Measurements from ENCODE around the gene SMURF2. TPM values are rescaled to one million over a fixed set of nuclear protein-coding genes. Genes with fewer than 3 reads are reported as not detected.

SMURF2 gene
- total and polyA plus RNA-seq, 9 of the 15 experiments (the other 6 are each of a cell fraction or from before 2014, with no cell fraction given): 3.8 to 22.0 (median 14.8) TPM

GRCh38 chr17:64599187-64599676 lies 62.9 kb downstream of the SMURF2 start (continued):
- TF ChIP-seq HMGN3 (IDR thresholded peaks at IDR 0.05; ENCODE audit: borderline replicate concordance, extremely low read depth, insufficient read length, low read depth, low read length) (no peak), SMAD3 (CRISPR knock-in tag; conservative IDR thresholded peaks at IDR 0.05) (no peak), HDAC6 (IDR thresholded peaks at IDR 0.05; ENCODE audit: low read depth, low read length) (no peak), FOXK1 (CRISPR knock-in tag; IDR thresholded peaks at IDR 0.05; ENCODE audit: borderline replicate concordance) (no peak), ETV6 (IDR thresholded peaks at IDR 0.05; ENCODE audit: borderline replicate concordance in 1 of 2, low read depth in 2 of 2, low read length in 1 of 2) (0 out of 4 replicates have a peak, but pooled peaks of 1 of the 2 experiments have one; percentile 10), ETV6 (CRISPR knock-in tag; IDR thresholded peaks at IDR 0.05; ENCODE audit: borderline replicate concordance) (no peak), PPARD (CRISPR knock-in tag; IDR thresholded peaks at IDR 0.05) (no peak), SAFB2 (IDR thresholded peaks at IDR 0.05; ENCODE audit: borderline replicate concordance, low read depth, low read length, severe bottlenecking) (no peak), ZNF407 (IDR thresholded peaks at IDR 0.05; ENCODE audit: low read depth) (no peak), E2F6 (IDR thresholded peaks at IDR 0.05; ENCODE audit: borderline replicate concordance in 1 of 2, extremely low read depth in 1 of 2, insufficient read depth in 1 of 2, insufficient read length in 1 of 2, low read depth in 1 of 2, low read length in 1 of 2, poor library complexity in 1 of 2, severe bottlenecking in 1 of 2) (peak in 1 of 2 experiments; percentile 36), ZNF134 (CRISPR knock-in tag; conservative IDR thresholded peaks at IDR 0.05) (no peak), HDAC2 (IDR thresholded peaks at IDR 0.05) (0 out of 2 replicates have a peak, but pooled peaks have one; percentile 18), ZNF644 (tag; IDR thresholded peaks at IDR 0.05; ENCODE audit: low read depth) (no peak), SRSF3 (IDR thresholded peaks at IDR 0.05; ENCODE audit: insufficient read depth, low read length) (no peak), NFE2L1 (tag; IDR thresholded peaks at IDR 0.05; ENCODE audit: borderline replicate concordance, low read depth) (no peak)

Data from K562 (cell line).